DND-41 (cell line): Measurements from ENCODE around the gene IL15.

ENCODE experiments used
- ATAC-seq: fragments of 200-7000 bp; cut with Tn5 transposase; 3 replicates; pipeline ENCODE4 v1.9.1; 2021; ENCODE audit warnings: low read depth; ENCODE audit not compliant: insufficient read depth
- DNase-seq: peaks from one replicate; pipeline ENCODE4 v3.0.0-alpha.2; 2020
- H2AFZ ChIP-seq: 2 replicates; pipeline ENCODE4 v1.6.0; 2012; ENCODE audit warnings: low read depth, low read length
- H3K27ac ChIP-seq: 2 replicates; pipeline ENCODE4 v1.5.1; 2012; ENCODE audit warnings: low read length, inconsistent platforms
- H3K27me3 ChIP-seq: fragments of 200-600 bp; sonication (generic); 2 replicates; pipeline ENCODE4 v1.6.0; 2012; ENCODE audit warnings: low read length, mild to moderate bottlenecking, inconsistent platforms; ENCODE audit not compliant: insufficient read depth, poor library complexity
- H3K36me3 ChIP-seq: 2 replicates; pipeline ENCODE4 v1.5.1; 2012; ENCODE audit warnings: low read length, inconsistent platforms; ENCODE audit not compliant: insufficient read depth
- H3K4me1 ChIP-seq: 2 replicates; pipeline ENCODE4 v1.5.1; 2012; ENCODE audit warnings: mild to moderate bottlenecking, low read length; ENCODE audit not compliant: insufficient read depth
- H3K4me2 ChIP-seq: 2 replicates; pipeline ENCODE4 v1.6.0; 2012; ENCODE audit warnings: mild to moderate bottlenecking, moderate library complexity, low read length, inconsistent platforms; ENCODE audit not compliant: insufficient read depth
- H3K4me3 ChIP-seq, 2 experiments: fragments of 200-600 bp in 1 of 2; shearing (Covaris generic) in 1 of 2; 2 replicates each; pipeline ENCODE4 v1.5.1; 2012 to 2016; ENCODE audit warnings: inconsistent platforms in 2 of 2, low read length in 2 of 2, mild to moderate bottlenecking in 2 of 2, low read depth in 1 of 2, moderate library complexity in 1 of 2
- H3K79me2 ChIP-seq: 2 replicates; pipeline ENCODE4 v1.6.0; 2012; ENCODE audit warnings: low read length, inconsistent platforms; ENCODE audit not compliant: insufficient read depth
- H3K9ac ChIP-seq: 2 replicates; pipeline ENCODE4 v1.6.0; 2012; ENCODE audit warnings: low read depth, mild to moderate bottlenecking, inconsistent platforms, low read length, moderate library complexity
- H3K9me3 ChIP-seq: 2 replicates; pipeline ENCODE4 v1.5.1; 2012; ENCODE audit warnings: low read length, moderate library complexity, mild to moderate bottlenecking, inconsistent platforms; ENCODE audit not compliant: insufficient read depth, severe bottlenecking
- H4K20me1 ChIP-seq: 2 replicates; pipeline ENCODE4 v1.6.0; 2012; ENCODE audit warnings: low read length; ENCODE audit not compliant: insufficient read depth
- CTCF ChIP-seq: IDR thresholded peaks from 2 replicates; pipeline ENCODE4 v1.5.1; 2012; ENCODE audit warnings: borderline replicate concordance, low read length, moderate library complexity, mild to moderate bottlenecking; ENCODE audit not compliant: poor library complexity, severe bottlenecking; ENCODE audit errors: extremely low read depth
- EZH2 ChIP-seq: IDR thresholded peaks from 3 replicates; pipeline ENCODE4 v1.6.1; 2012; ENCODE audit warnings: borderline replicate concordance, low read depth, mild to moderate bottlenecking, moderate library complexity, low read length, inconsistent platforms; ENCODE audit not compliant: severe bottlenecking

The IL15 gene

GRCh38 chr4:141706445-141706844 is 70.1 kb downstream of the IL15 start:
- DNase-seq (no peak), ATAC-seq (no peak)
- Histone ChIP-seq H3K27me3 (no peaks in the 10 kb centered on the region), H3K4me2 (no peak overlapping the region), H3K79me2 (no peaks in the 10 kb centered on the region), H2AFZ (no peak overlapping the region), H4K20me1 (no peaks in the 10 kb centered on the region), H3K9ac (no peak overlapping the region), H3K4me3 (no peak overlapping the region), H3K36me3 (no peaks in the 10 kb centered on the region), H3K4me1 (no peaks in the 10 kb centered on the region), H3K9me3 (no peaks in the 10 kb centered on the region), H3K27ac (no peak overlapping the region)
- no peak for TF ChIP-seq CTCF
- no peak for TF ChIP-seq EZH2

DNA sequence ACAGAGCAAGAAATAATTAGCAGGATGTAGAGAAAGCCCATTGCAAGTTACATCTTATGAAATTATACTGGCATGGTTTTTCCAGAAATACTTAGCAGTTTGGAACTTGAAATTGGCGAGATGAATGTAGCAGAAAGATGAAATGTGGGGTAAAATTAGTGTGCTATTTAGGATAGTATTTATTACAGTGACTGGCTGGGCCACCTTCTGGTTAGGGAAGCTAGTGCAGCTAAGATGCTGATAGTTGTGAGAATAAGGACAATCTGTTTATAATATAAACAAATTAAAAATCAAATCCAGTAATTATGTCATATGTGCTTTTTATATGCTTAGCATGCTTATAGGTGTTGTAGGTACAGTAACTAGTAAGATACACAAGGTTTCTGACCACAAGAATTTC is 74.8 kb downstream of the IL15 start:
- H3K4me1 ChIP-seq = no peaks in the 10 kb centered on the region
- TF ChIP-seq CTCF = peak; percentile 46
- no peak for TF ChIP-seq EZH2
- H3K27ac ChIP-seq = no peak overlapping the region
- H3K4me2 ChIP-seq = no peak overlapping the region
- H3K4me3 ChIP-seq = no peak overlapping the region
- no peaks in the 10 kb centered on the region for H3K36me3 ChIP-seq
- ATAC-seq (no peak), DNase-seq (no peak)
- H3K79me2 ChIP-seq = no peaks in the 10 kb centered on the region
- no peak overlapping the region for H3K9ac ChIP-seq
- H2AFZ ChIP-seq = no peak overlapping the region
- no peaks in the 10 kb centered on the region for H3K9me3 ChIP-seq
- peaks cover 3% of the 10 kb centered on the region for H3K27me3 ChIP-seq
- H4K20me1 ChIP-seq = no peaks in the 10 kb centered on the region

DNA sequence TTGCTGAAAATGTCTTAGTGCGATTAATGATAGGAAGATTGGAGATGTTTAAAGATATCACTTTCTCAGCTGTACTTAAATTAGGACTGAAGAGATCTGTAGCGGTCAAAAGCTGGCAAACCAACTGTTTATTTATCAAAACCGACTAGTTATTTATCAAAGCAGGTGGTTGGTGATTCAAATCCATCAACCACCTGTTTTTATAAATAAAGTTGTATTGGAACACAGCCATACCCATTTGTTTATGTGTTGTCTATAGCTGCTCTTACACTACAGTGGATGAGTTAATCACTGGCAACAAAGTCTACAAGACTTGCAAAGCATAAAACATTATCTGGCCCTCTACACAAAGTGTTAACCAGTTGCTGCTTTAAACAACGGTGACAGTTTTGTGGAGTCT is 76.8 kb downstream of the IL15 start:
- H3K27me3 ChIP-seq = peaks cover 3% of the 10 kb centered on the region
- H3K4me1 ChIP-seq = no peaks in the 10 kb centered on the region
- no peaks in the 10 kb centered on the region for H3K36me3 ChIP-seq
- TF ChIP-seq CTCF (no peak), EZH2 (no peak)
- H3K9me3 ChIP-seq = no peaks in the 10 kb centered on the region
- H3K9ac ChIP-seq = no peak overlapping the region
- H3K79me2 ChIP-seq = no peaks in the 10 kb centered on the region
- H3K4me2 ChIP-seq = no peak overlapping the region
- DNase-seq (no peak), ATAC-seq (no peak)
- no peak overlapping the region for H3K4me3 ChIP-seq
- H2AFZ ChIP-seq = no peak overlapping the region
- H3K27ac ChIP-seq = no peak overlapping the region
- no peaks in the 10 kb centered on the region for H4K20me1 ChIP-seq

- no peak overlapping the region for H3K4me2 ChIP-seq
- H4K20me1 ChIP-seq = no peaks in the 10 kb centered on the region
- no peaks in the 10 kb centered on the region for H3K4me1 ChIP-seq
- no peak overlapping the region for H3K4me3 ChIP-seq
- no peaks in the 10 kb centered on the region for H3K9me3 ChIP-seq
- TF ChIP-seq CTCF = no peak
- no peak for TF ChIP-seq EZH2
- ATAC-seq (no peak), DNase-seq (no peak)
- H3K27me3 ChIP-seq = peaks cover 3% of the 10 kb centered on the region
- H3K9ac ChIP-seq = no peak overlapping the region
- H2AFZ ChIP-seq = no peak overlapping the region
- no peaks in the 10 kb centered on the region for H3K79me2 ChIP-seq
- H3K27ac ChIP-seq = no peak overlapping the region
- H3K36me3 ChIP-seq = no peaks in the 10 kb centered on the region
Measured at GRCh38 chr4:141713771-141714445, 77.5 kb downstream of the IL15 start.
